LNCaP clone FGC (cell line): Measurements from ENCODE around the gene LOXL1.

Experiments
- DNase-seq: peaks from one replicate; pipeline ENCODE4 v3.0.0-alpha.2; 2011; ENCODE audit warnings: low read depth
- H3K4me3 ChIP-seq: 2 replicates; pipeline ENCODE4 v1.5.1; 2011; ENCODE audit warnings: mild to moderate bottlenecking, low read depth, low read length, control low read depth
- CTCF ChIP-seq: IDR thresholded peaks from 2 replicates; pipeline ENCODE4 v1.5.1; 2012; ENCODE audit warnings: mild to moderate bottlenecking; ENCODE audit not compliant: control insufficient read depth, insufficient read depth; ENCODE audit errors: extremely low read depth

Gene LOXL1

GRCh38 chr15:73996267-73996666 lies 70.0 kb downstream of the LOXL1 start:
- no peak for TF ChIP-seq CTCF
- H3K4me3 ChIP-seq, result no peak overlapping the region
- DNase-seq, result no peak

GRCh38 chr15:73996939-73997338 lies 70.7 kb downstream of the LOXL1 start:
- TF ChIP-seq CTCF, result no peak
- no peak for DNase-seq
- H3K4me3 ChIP-seq, result no peak overlapping the region

- no peak overlapping the region for H3K4me3 ChIP-seq
- DNase-seq, result no peak
- TF ChIP-seq CTCF, result no peak
Observed at GRCh38 chr15:73997986-73998385, 71.7 kb downstream of the LOXL1 start.
